Uterus (tissue), 4 donors: ENCODE measurements around the gene KRT3. TPM values are rescaled to one million over a fixed set of nuclear protein-coding genes. Genes with fewer than 3 reads are reported as not detected.

Experiments used
- DNase-seq, 2 donors: peaks; one replicate each; pipeline ENCODE4 v3.0.0-alpha.2; 2019 to 2020
- H3K27ac ChIP-seq, 2 donors: fragments of 200-600 bp; sonication (generic); 1 replicate in 1 of 2; 2 replicates in 1 of 2; pipeline ENCODE4 v1.5.1; 2016 to 2018
- H3K27me3 ChIP-seq, 2 donors: fragments of 200-600 bp; sonication (generic); one replicate each; pipeline ENCODE4 v1.5.1; 2018 to 2019; ENCODE audit warnings: control low read depth in 1 of 2
- H3K36me3 ChIP-seq, 2 donors: fragments of 200-600 bp; sonication (generic); one replicate each; pipeline ENCODE4 v1.5.1; 2019; ENCODE audit warnings: control low read depth in 1 of 2
- H3K4me1 ChIP-seq, 2 donors: fragments of 200-600 bp; sonication (generic); one replicate each; pipeline ENCODE4 v1.5.1; 2018 to 2019; ENCODE audit warnings: control low read depth in 1 of 2
- H3K4me3 ChIP-seq, 2 donors: fragments of 200-600 bp; sonication (generic); 1 replicate in 1 of 2; 2 replicates in 1 of 2; pipeline ENCODE4 v1.5.1; 2018 to 2019; ENCODE audit warnings: mild to moderate bottlenecking in 1 of 2
- H3K9me3 ChIP-seq, 2 donors: fragments of 200-600 bp; sonication (generic); one replicate each; pipeline ENCODE4 v1.5.1; 2019; ENCODE audit warnings: control low read depth in 1 of 2
- CTCF ChIP-seq, 4 experiments: fragments of 200-600 bp in 2 of 4; fragments of 450-650 bp in 2 of 4; sonication (generic) in 2 of 4; IDR thresholded peaks; one replicate each; pipeline ENCODE4 v1.5.1; 2016 to 2019; ENCODE audit warnings: antibody characterized with exemption in 4 of 4, mild to moderate bottlenecking in 2 of 4, moderate library complexity in 1 of 4
- POLR2A ChIP-seq, 2 donors: fragments of 450-650 bp; IDR thresholded peaks; one replicate each; pipeline ENCODE4 v1.6.1; 2016; ENCODE audit warnings: antibody characterized with exemption in 2 of 2, mild to moderate bottlenecking in 1 of 2, moderate library complexity in 1 of 2
- intact Hi-C: fragments of 100-400 bp; cut with DNase I; formaldehyde crosslinking; loops from one replicate; pipeline ENCODE4 v1.15.1; 2023; ENCODE audit warnings: low total_unique reads
- total RNA-seq, 4 donors: library from RNA; depleted of rRNA in 3 of 4; stranded (reverse); fragments of >200 nt in 3 of 4; gene quantifications; one replicate each; pipeline versions ENCODE4 v1.1.0 to v1.2.4, GENCODE V29; 2014 to 2023
- donor health status: DM: yes; HTN: yes; CAD: no.

The KRT3 gene
- total RNA-seq, 4 donors from 2014 or later: not detected

DNA sequence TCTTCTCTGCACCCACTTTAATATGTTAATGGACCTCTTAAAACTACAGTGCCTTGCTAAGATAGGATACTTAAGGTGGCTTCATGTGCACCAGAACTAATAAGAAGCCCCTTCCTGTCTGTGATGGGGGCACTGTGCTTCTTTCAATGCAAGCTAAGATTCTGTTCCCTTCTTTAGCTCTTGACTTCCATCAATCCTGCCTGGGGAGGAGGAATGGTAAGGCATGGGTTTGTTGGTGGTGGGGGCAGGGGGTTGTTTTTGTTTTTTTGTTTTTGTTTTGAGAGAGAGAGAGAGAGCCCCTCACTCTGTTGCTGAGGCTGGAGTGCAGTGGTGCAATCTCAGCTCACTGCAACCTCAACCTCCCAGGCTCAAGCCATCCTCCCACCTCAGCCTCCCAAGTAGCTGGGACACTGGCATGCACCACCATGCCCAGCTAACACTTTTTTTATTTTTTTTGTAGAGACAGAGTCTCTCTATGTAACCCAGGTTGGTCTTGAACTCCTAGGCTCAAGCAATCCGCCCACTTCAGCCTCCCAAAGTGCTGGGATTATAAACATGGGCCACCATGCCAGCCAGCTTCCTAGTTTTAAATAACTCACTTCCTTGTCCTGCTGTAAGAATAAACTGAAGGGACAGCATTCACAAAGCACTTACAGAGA is 4.5 kb upstream of the KRT3 start:
- intact Hi-C loops: no loop called here
- no peaks in the 10 kb centered on the region for H3K4me1 ChIP-seq
- no peak overlapping the region for H3K4me3 ChIP-seq
- DNase-seq: no peak
- no peaks in the 10 kb centered on the region for H3K36me3 ChIP-seq
- no peak overlapping the region for H3K27ac ChIP-seq
- no peaks in the 10 kb centered on the region for H3K9me3 ChIP-seq
- no peaks in the 10 kb centered on the region for H3K27me3 ChIP-seq
- TF ChIP-seq CTCF (IDR thresholded peaks at IDR 0.05) (no peak), POLR2A (IDR thresholded peaks at IDR 0.05) (no peak)

DNA sequence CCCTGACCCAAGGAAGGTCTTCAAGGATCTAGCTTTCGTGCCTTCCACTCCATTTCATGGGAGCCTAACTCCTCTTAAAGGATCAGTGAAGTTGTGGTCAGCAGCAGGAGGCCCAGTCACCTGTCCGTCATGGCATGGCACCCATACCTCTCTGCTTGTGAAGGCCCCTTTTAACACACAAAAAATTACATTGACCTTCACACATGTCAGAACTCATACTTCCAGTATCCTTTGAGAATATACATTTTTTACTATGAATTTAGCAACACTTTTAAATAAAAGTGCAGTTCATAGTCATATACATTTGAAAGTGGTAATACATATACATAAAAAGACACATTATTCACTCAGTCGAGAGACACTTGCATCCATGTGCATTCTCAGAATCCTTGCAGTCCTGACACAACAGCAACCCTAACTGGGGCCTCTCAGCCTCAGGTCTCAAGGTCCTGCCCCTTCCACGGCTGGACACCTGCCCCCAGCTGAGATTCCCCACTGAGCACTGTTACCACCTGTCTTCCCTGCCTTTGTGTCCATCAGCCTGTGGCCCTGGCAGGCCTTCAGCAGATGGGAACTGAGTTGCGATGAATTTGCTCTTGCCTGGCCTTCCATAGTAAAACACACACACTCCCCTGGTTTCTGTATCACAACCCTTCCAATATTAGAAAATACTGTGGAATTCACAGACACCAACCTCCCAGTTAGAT is 3.7 kb upstream of the KRT3 start:
- intact Hi-C loops: no loop called here
- Histone ChIP-seq H3K27me3 (no peaks in the 10 kb centered on the region), H3K9me3 (no peaks in the 10 kb centered on the region), H3K36me3 (no peaks in the 10 kb centered on the region), H3K27ac (no peak overlapping the region), H3K4me1 (no peaks in the 10 kb centered on the region), H3K4me3 (no peak overlapping the region)
- DNase-seq: no peak
- TF ChIP-seq CTCF (IDR thresholded peaks at IDR 0.05) (no peak), POLR2A (IDR thresholded peaks at IDR 0.05) (no peak)

DNA sequence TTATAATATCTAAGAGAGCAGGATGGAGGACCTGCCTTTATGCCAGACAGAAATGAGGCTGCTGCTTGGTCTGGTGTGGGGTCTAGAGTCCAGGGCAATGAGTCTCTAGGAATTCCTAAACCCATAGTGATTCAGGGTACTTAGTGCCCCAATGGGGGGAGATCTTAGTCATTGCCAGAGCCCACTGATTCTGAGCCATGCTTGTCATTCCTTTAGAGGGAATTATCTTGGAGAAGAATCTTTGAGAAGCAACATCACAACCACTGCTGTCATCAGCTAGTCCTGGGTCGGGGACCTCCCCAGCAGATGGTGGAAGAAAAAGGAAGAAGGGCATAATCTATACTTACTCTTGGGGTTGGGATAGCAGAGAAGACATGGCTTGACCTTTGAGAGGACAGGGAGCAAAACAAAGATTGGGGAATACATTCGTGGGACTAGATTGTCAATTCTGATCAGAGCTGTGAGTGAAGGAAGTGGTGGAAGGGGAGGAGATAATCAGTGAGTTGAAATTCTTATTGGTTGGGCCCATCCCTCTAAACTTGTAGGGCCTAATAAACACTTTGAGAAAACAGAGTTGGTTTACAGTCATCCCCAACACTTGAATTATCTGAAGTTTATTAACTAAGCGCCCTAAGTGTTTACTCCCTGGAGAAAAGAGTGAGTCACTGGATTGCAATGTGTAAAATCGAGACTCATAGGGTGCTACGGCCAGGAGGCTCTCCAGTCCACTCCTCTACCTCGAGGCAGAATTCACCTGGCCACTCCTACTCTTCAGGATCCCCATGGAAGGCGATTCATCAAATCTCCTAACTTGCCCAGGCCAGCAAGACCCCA is 3.0 kb upstream of the KRT3 start:
- DNase-seq: no peak
- Histone ChIP-seq H3K9me3 (no peaks in the 10 kb centered on the region), H3K4me1 (no peaks in the 10 kb centered on the region), H3K36me3 (no peaks in the 10 kb centered on the region), H3K27me3 (no peaks in the 10 kb centered on the region), H3K4me3 (no peak overlapping the region), H3K27ac (no peak overlapping the region)
- intact Hi-C loops: no loop called here
- TF ChIP-seq CTCF (IDR thresholded peaks at IDR 0.05) (no peak), POLR2A (IDR thresholded peaks at IDR 0.05) (no peak)

GRCh38 chr12:52798003-52798670 is 2.2 kb upstream of the KRT3 start:
- Histone ChIP-seq H3K27me3 (no peaks in the 10 kb centered on the region), H3K27ac (no peak overlapping the region), H3K4me1 (no peaks in the 10 kb centered on the region), H3K36me3 (no peaks in the 10 kb centered on the region), H3K4me3 (no peak overlapping the region), H3K9me3 (no peaks in the 10 kb centered on the region)
- intact Hi-C loops: no loop called here
- no peak for DNase-seq
- TF ChIP-seq POLR2A (IDR thresholded peaks at IDR 0.05) (no peak), CTCF (IDR thresholded peaks at IDR 0.05) (no peak)
